ENCODE data around the gene HIP1. TPM values are rescaled to one million over a fixed set of nuclear protein-coding genes. Genes with fewer than 3 reads are reported as not detected.
"Not testable (repeated sequence)": the region's sequence is repeated elsewhere in the genome, so short reads cannot be mapped to it uniquely, and the experiment has no call there.

HIP1 gene
- total RNA-seq, 8 experiments from 2014 or later: 1.8 to 28.4 (median 19.1) TPM

GRCh38 chr7:75735581-75736350 is 3.0 kb downstream of the HIP1 start:
- no peak overlapping the region for H3K4me3 ChIP-seq
- H3K4me1 ChIP-seq (replicated peaks in 1 of 2): peaks cover 7 to 8% of the 10 kb centered on the region in 2 donors
- 84 to 100% (median 94%) methylated on average over 2 to 8 of the region's 9 CpGs for WGBS, 10 experiments
- H3K27ac ChIP-seq: no peak overlapping the region
- in situ Hi-C loops (cut with MboI; ENCODE audit: low pct_unique_long_range_greater_than_20kb in 2 of 9, low sequenced_read_pairs in 9 of 9, unreplicated experiment in 9 of 9): no loop called here
- ATAC-seq (replicated peaks in 6 of 8): no peak

DNA sequence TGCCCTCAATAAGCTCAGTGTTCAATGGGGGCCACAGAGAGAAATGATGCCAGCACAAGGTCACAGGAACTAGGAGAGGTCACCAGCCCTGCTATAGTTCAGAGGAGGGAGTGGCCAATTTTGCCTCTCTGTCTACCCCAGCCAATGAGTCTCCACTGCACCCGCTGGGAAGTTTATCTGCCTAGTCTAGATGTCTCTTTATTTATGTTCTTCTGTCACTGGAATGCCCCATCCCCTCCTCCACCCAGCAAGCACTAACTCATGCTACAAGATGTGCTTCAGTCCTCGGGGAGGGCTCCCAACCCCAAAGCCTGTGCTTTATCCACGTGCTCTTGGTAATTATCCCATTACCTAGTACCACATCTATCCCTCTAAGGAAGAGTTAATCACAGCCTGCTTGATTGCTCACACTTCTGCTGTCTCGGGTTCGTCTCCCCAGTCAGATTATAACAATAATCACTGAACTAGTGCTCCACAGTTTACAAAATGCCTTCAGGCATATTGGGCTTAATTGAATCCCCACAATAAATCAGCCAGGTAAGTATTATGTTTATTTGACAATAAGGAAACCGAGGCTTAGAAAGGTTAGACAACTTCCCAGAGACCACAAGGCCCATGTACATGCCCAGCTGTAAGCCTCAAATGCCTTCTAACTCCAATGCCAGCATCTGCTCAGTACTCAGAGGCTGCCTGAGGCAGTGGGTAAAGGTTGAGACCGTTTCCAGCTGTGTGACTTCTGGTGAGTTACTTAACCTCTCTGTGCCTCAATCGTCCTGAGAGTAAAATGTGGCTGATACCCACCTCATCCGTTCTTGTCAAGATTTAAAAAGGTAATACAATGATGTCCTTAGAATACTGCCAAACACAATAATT is 3.9 kb downstream of the HIP1 start:
- in situ Hi-C loops (cut with MboI; ENCODE audit: low pct_unique_long_range_greater_than_20kb in 2 of 9, low sequenced_read_pairs in 9 of 9, unreplicated experiment in 9 of 9): no loop called here
- Histone ChIP-seq H3K4me3 (no peak overlapping the region), H3K4me1 (replicated peaks in 1 of 2) (peaks cover 8% of the 10 kb centered on the region in 2 donors), H3K27ac (no peak overlapping the region)
- ATAC-seq (replicated peaks in 6 of 8): no peak
- WGBS, 10 experiments: 45 to 100% (median 65%) methylated on average over 1 to 6 of the region's 9 CpGs; no CpG with 5 or more reads in 1 of the 10 experiments

DNA sequence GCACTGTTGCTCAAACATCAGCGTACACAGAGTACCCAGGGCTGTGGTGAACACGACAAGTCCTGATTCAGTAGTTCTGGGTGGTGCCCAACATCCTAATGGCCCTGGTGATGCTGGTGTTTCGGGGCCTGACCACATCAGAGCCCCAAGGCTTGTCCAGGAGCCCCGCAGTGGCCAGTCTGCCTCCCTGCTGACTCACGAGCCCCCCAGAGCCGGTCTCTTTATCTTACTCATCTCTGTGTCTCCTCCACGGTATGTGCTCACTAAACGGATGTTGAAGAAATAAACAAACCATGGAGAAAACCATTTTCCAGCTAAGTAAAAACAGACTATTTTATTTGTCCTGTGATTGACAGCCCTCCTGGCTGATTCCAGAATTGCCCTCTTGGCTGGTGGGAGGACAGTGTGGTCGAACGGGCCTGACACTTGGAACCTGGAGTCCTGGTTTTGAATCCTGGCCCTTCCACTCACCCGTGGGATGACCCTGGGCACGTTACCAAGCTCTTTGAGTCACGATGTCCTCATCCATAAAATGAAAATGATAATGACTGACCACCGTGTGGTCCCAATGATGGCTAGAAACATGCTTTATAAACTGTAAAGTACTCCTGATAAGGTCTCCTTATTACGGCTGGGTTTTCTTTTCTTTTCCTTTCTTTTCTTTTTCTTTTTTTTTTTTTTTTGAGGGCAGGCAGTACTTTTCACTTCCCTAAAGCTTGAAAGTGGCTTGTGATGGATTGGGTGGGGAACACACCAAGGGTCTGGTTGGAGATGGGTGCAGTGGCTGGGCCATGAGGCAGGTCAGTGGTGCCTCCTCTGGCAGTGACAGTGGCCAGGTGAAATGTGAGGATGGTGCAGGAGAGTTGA is 5.7 kb downstream of the HIP1 start:
- peak in 3 of 8 experiments; percentile 12 to 53 (median 39) for ATAC-seq (replicated peaks in 6 of 8)
- no peak overlapping the region for H3K4me3 ChIP-seq
- H3K4me1 ChIP-seq (replicated peaks in 1 of 2): peaks cover 8 to 11% of the 10 kb centered on the region in 2 donors
- WGBS, 10 experiments: 16 to 85% (median 74%) methylated on average over 4 to 12 of the region's 15 CpGs; no CpG with 5 or more reads in 2 of the 10 experiments
- in situ Hi-C loops (cut with MboI; ENCODE audit: low pct_unique_long_range_greater_than_20kb in 2 of 9, low sequenced_read_pairs in 9 of 9, unreplicated experiment in 9 of 9): no loop called here
- no peak overlapping the region for H3K27ac ChIP-seq

DNA sequence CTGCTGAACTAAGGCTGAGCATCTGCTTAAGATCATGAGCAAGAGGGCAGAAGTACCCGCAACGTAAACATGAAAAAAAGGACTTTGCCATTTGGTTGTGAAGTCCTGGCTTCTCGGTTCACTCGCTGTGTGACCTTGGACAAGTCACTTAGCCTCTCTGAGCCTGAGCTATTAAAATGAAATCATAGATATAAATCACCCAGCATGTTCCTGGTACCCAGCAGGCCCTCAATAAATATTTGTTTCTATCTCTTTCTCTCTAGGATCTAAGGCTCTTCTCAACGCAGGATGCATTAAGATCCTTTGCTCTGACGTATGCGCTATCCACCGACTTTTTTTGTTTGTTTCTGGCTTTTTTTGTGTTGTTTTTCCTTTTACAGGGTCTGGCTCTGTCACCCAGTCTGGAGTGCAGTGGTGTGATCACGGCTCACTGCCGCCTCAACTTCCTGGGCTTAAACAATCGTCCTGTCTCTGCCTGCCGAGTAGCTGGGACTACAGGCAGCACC is 6.7 kb downstream of the HIP1 start:
- Histone ChIP-seq H3K4me3 (no peak overlapping the region), H3K4me1 (replicated peaks in 1 of 2) (peaks cover 0 to 4% of the 10 kb centered on the region in 2 donors), H3K27ac (no peak overlapping the region)
- in situ Hi-C loops (cut with MboI; ENCODE audit: low pct_unique_long_range_greater_than_20kb in 2 of 9, low sequenced_read_pairs in 9 of 9, unreplicated experiment in 9 of 9): no loop called here
- no peak for ATAC-seq (replicated peaks in 6 of 8)
- WGBS, 10 experiments: 67 to 97% (median 91%) methylated on average over 4 to 12 of the region's 12 CpGs; no CpG with 5 or more reads in 1 of the 10 experiments

GRCh38 chr7:75729851-75730274 is 8.9 kb downstream of the HIP1 start:
- no peak overlapping the region for H3K27ac ChIP-seq
- peak in 1 of 8 experiments; percentile 73 for ATAC-seq (replicated peaks in 6 of 8)

GRCh38 chr7:75727881-75728593 is 10.7 kb downstream of the HIP1 start:
- H3K4me3 ChIP-seq: no peak overlapping the region
- H3K27ac ChIP-seq: no peak overlapping the region
- in situ Hi-C loops (cut with MboI; ENCODE audit: low pct_unique_long_range_greater_than_20kb in 2 of 9, low sequenced_read_pairs in 9 of 9, unreplicated experiment in 9 of 9): loop anchor here in 1 of 9 experiments (10.0 kb wide), 1 partner anchor 193 kb away; no protein-coding TSS in a partner anchor
- 0 to 88% (median 73%) methylated on average over 2 to 7 of the region's 8 CpGs; no CpG with 5 or more reads in 1 of the 10 experiments for WGBS, 10 experiments
- peak in 3 of 8 experiments; percentile 27 to 52 (median 43) for ATAC-seq (replicated peaks in 6 of 8)
- H3K4me1 ChIP-seq (replicated peaks in 1 of 2): peaks cover 0 to 4% of the 10 kb centered on the region in 2 donors

More at GRCh38 chr7:75729851-75730274, 8.9 kb downstream of the HIP1 start:
- Histone ChIP-seq H3K4me3 (no peak overlapping the region), H3K4me1 (replicated peaks in 1 of 2) (peaks cover 0 to 4% of the 10 kb centered on the region in 2 donors)
- 31 to 90% (median 40%) methylated on average over 1 to 3 of the region's 4 CpGs; no CpG with 5 or more reads in 3 of the 10 experiments for WGBS, 10 experiments
- in situ Hi-C loops (cut with MboI; ENCODE audit: low pct_unique_long_range_greater_than_20kb in 2 of 9, low sequenced_read_pairs in 9 of 9, unreplicated experiment in 9 of 9): loop anchor here in 1 of 9 experiments (10.0 kb wide), 1 partner anchor 195 kb away; no protein-coding TSS in a partner anchor

- ATAC-seq (replicated peaks in 6 of 8); H3K4me1 ChIP-seq (replicated peaks in 1 of 2); H3K27ac ChIP-seq; H3K4me3 ChIP-seq: not testable (repeated sequence)
- in situ Hi-C loops (cut with MboI; ENCODE audit: low pct_unique_long_range_greater_than_20kb in 2 of 9, low sequenced_read_pairs in 9 of 9, unreplicated experiment in 9 of 9): loop anchor here in 1 of 9 experiments (10.0 kb wide), 1 partner anchor 193 kb away; no protein-coding TSS in a partner anchor
- WGBS, 10 experiments: 82 to 100% (median 94%) methylated on average over 2 to 6 of the region's 6 CpGs; no CpG with 5 or more reads in 1 of the 10 experiments
Measured at GRCh38 chr7:75727351-75727750, 11.4 kb downstream of the HIP1 start.

DNA sequence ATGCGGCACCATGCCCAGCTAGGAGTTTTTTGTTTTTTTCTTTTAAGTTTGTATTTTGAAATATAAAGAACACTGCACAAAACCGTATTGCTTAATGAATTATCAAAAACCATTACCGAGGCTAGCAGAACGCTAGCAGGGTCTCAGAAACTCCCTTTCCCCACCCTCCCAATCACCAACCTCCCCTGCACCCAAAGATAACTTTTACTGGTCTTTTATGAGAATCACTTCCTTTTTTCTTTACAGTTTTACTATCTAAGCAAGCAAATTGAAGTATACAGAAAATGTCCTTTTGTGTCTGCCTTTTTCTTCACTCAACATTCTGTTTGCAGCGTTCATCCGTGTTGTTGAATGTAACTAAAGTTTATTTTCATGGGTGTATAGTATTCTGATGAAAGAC is 13.4 kb downstream of the HIP1 start:
- whole genome bisulfite sequencing, 10 experiments: 77 to 100% (median 89%) methylated on average over 2 to 6 of the region's 6 CpGs; no CpG with 5 or more reads in 2 of the 10 experiments
- in situ Hi-C loops (cut with MboI; ENCODE audit: low pct_unique_long_range_greater_than_20kb in 2 of 9, low sequenced_read_pairs in 9 of 9, unreplicated experiment in 9 of 9): loop anchor here in 1 of 9 experiments (10.0 kb wide), 1 partner anchor 191 kb away; no protein-coding TSS in a partner anchor
- Histone ChIP-seq H3K27ac (no peak overlapping the region), H3K4me3 (no peak overlapping the region), H3K4me1 (replicated peaks in 1 of 2) (peaks cover 0 to 4% of the 10 kb centered on the region in 2 donors)
- ATAC-seq (replicated peaks in 6 of 8): no peak

DNA sequence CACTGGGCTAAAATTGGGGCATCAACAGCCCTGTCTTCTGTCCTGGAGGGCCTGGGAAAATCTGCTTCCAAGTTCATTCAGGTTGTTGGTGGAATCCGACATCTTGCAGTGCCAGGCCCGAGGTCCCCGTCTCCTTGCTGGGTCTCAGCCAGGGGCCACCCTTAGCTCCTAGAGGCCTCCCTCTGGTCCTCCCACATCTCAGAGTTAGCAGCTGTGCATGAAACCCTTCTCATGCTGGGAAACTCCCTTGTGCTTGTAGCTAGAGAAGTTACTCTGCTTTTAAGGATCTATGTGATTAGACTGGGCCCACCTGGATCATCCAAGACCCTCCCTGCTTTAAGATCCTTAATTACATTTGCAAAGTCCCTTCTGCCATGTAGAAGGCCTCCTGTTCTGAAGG is 15.3 kb downstream of the HIP1 start:
- Histone ChIP-seq H3K4me3 (no peak overlapping the region), H3K4me1 (replicated peaks in 1 of 2) (no peaks in the 10 kb centered on the region), H3K27ac (no peak overlapping the region)
- WGBS, 10 experiments: 93% methylated on average over 3 of the region's 3 CpGs; no CpG with 5 or more reads in 9 of the 10 experiments
- no peak for ATAC-seq (replicated peaks in 6 of 8)
- in situ Hi-C loops (cut with MboI; ENCODE audit: low pct_unique_long_range_greater_than_20kb in 2 of 9, low sequenced_read_pairs in 9 of 9, unreplicated experiment in 9 of 9): loop anchor here in 1 of 9 experiments (10.0 kb wide), 1 partner anchor 189 kb away; no protein-coding TSS in a partner anchor

- 88 to 100% (median 97%) methylated on average over 1 to 3 of the region's 4 CpGs; no CpG with 5 or more reads in 4 of the 10 experiments for WGBS, 10 experiments
- no peaks in the 10 kb centered on the region for H3K4me1 ChIP-seq (replicated peaks in 1 of 2)
- H3K4me3 ChIP-seq: no peak overlapping the region
- no peak overlapping the region for H3K27ac ChIP-seq
- in situ Hi-C loops (cut with MboI; ENCODE audit: low pct_unique_long_range_greater_than_20kb in 2 of 9, low sequenced_read_pairs in 9 of 9, unreplicated experiment in 9 of 9): loop anchor here in 1 of 9 experiments (10.0 kb wide), 1 partner anchor 188 kb away; no protein-coding TSS in a partner anchor
- ATAC-seq (replicated peaks in 6 of 8): no peak
Measured at GRCh38 chr7:75722373-75722772, 16.4 kb downstream of the HIP1 start.

DNA sequence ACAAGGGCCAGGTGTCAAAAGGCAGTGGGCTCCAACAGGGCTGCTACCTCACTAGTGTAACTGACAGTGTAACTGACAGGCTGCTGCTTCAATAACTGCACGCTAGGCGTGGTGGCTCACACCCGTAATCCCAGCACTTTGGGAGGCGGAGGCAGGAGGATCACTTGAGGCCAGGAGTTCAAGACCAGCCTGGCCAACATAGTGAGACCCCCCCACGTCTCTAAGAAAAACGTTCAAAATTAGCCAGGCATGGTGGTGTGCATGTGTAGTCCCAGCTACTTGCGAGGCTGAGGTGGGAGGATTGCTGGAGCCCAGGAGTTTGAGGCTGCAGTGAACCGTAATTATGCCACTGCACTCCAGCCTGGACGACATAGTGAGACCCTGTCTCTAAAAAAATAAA is 16.8 kb downstream of the HIP1 start:
- in situ Hi-C loops (cut with MboI; ENCODE audit: low pct_unique_long_range_greater_than_20kb in 2 of 9, low sequenced_read_pairs in 9 of 9, unreplicated experiment in 9 of 9): loop anchor here in 1 of 9 experiments (10.0 kb wide), 1 partner anchor 187 kb away; no protein-coding TSS in a partner anchor
- not testable (repeated sequence) for ATAC-seq (replicated peaks in 6 of 8); H3K27ac ChIP-seq; H3K4me3 ChIP-seq; H3K4me1 ChIP-seq (replicated peaks in 1 of 2)
- WGBS, 10 experiments: 81 to 100% (median 93%) methylated on average over 1 to 5 of the region's 9 CpGs; no CpG with 5 or more reads in 6 of the 10 experiments
